Erythroblast (primary cell): Measurements from ENCODE around the gene HDAC10.

ENCODE experiments used
- GATA1 ChIP-seq: IDR thresholded peaks from 2 replicates; pipeline ENCODE4 v1.6.1; 2011; ENCODE audit warnings: low read depth, mild to moderate bottlenecking, control low read depth, low read length, moderate library complexity
- POLR2A ChIP-seq: IDR thresholded peaks from 2 replicates; pipeline ENCODE4 v1.6.1; 2011; ENCODE audit warnings: mild to moderate bottlenecking, low read length

GRCh38 chr22:50217543-50218152 is 33.4 kb downstream of the HDAC10 start:
- TF ChIP-seq POLR2A (no peak), GATA1 (no peak)
